SJCRH30 (cell line): ENCODE data around the gene SLC22A23. TPM values are rescaled to one million over a fixed set of nuclear protein-coding genes. Genes with fewer than 3 reads are reported as not detected.

Source experiments
- DNase-seq, 2 experiments: peaks; one replicate each; pipeline ENCODE4 v3.0.0-alpha.2; 2015 to 2020
- H3K27ac ChIP-seq: fragments of 250-450 bp; sonication (Bioruptor Pico); 2 replicates; pipeline ENCODE4 v1.5.1; 2020; ENCODE audit warnings: mild to moderate bottlenecking, moderate library complexity
- H3K27me3 ChIP-seq: fragments of 250-450 bp; sonication (Bioruptor Pico); 2 replicates; pipeline ENCODE4 v1.5.1; 2020; ENCODE audit warnings: mild to moderate bottlenecking, moderate library complexity
- H3K36me3 ChIP-seq: fragments of 250-450 bp; sonication (Bioruptor Pico); 2 replicates; pipeline ENCODE4 v1.5.1; 2020; ENCODE audit warnings: mild to moderate bottlenecking, moderate library complexity
- H3K4me1 ChIP-seq: fragments of 250-450 bp; sonication (Bioruptor Pico); 2 replicates; pipeline ENCODE4 v1.5.1; 2020; ENCODE audit warnings: mild to moderate bottlenecking, moderate library complexity
- H3K4me3 ChIP-seq: fragments of 250-450 bp; sonication (Bioruptor Pico); 2 replicates; pipeline ENCODE4 v1.5.1; 2020; ENCODE audit warnings: mild to moderate bottlenecking, moderate library complexity
- H3K9me3 ChIP-seq: fragments of 250-450 bp; sonication (Bioruptor Pico); replicated peaks from 2 replicates; pipeline ENCODE4 v1.5.1; 2020; ENCODE audit warnings: mild to moderate bottlenecking, moderate library complexity
- total RNA-seq: library from RNA; depleted of rRNA; stranded (reverse); fragments of >200 nt; shearing (Covaris generic); gene quantifications from 2 replicates; pipeline ENCODE4 v1.2.3, GENCODE V29; 2014

SLC22A23 gene
- total RNA-seq, 1 experiment from 2014 or later, result 0.43 TPM

DNA sequence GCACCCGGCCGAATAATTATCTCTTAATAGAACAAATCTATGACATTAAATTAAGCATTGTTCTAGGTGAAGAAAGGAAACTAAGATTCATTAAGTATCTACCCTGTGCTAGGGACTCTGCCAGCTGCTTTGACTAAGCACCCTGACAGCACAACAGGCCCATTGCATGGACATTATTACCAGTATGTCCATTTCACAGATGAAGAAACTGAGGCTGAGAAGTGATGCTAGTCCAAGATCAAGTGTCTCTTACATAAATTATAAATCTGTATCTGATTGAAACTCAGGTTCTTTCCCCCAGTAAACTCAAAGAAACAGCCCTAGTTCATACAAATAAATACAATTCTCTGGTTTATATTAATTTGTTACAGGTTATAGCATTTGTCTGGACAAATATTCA is 31.3 kb downstream of the SLC22A23 start:
- Histone ChIP-seq H3K27ac (no peak overlapping the region), H3K36me3 (no peaks in the 10 kb centered on the region), H3K9me3 (no peaks in the 10 kb centered on the region), H3K27me3 (no peaks in the 10 kb centered on the region), H3K4me1 (no peaks in the 10 kb centered on the region), H3K4me3 (no peak overlapping the region)
- DNase-seq, result no peak

DNA sequence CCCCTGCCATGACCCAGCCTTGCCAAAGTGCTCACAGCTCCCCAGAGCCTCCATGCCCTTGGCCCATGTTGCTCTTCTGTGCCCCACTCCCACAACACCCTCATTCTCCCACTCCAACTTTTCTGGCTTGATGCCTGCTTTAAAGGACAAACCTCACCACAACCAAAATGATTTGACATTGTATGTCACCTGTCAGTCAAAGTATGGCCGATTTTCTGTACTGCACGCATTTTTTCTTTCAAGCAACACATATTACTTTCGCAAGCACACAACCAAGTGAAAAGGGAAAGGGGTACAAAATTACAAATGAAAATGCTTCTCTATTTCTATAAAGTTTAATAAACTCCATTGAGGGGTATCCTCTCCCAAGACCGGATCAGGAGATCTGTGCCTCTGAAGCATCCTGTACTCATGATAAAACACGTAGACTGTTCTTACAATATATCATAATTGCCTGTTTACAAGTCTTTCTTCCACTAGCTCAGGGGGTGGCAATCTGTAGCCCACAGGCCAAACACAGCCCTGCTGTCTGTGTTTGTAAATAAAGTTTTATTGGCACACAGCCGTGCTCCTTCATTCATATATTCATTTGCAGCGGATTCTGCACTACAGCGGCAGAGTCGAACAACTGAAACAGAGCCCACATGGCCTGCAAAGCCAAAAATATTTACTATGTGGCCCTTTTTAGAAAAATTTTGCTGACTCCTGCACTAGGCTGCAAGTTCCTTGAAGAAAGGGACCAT is 32.5 kb downstream of the SLC22A23 start:
- Histone ChIP-seq H3K4me3 (no peak overlapping the region), H3K9me3 (no peaks in the 10 kb centered on the region), H3K36me3 (no peaks in the 10 kb centered on the region), H3K4me1 (no peaks in the 10 kb centered on the region), H3K27me3 (no peaks in the 10 kb centered on the region), H3K27ac (no peak overlapping the region)
- no peak for DNase-seq

DNA sequence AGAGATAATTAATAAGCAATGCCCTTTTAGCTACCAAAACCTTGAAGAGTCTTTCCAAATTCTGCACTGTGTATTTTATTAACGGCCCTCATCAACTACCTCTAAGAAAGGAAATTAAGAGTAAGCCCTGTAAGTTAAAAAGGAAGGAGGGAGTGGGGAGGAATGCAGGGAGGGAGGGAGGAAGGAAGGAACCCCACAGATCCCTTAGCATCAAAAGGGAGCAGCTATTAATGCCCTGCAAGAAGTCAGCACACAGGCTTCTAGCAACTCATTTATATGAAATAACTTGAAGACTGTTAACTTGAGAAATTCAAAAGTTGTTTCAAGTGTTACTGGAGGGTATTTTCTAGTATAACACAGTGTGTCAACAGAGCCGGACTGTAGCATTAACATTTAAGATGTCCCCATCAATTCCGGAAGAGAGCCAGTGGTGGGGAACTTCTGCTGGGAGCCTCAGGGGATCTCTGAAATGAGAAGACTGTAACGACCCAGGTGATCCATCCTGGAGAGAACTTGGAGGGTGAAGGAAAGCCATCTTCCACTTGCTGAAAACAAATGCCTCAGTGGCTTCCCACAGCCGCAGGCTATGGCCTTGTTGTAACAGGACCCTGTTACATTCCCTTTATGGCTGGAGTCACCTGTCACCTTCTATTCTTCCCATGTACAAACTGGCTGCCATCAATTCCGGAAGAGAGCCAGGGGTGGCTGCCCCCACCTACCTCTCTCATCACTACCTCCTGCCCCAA is 33.2 kb downstream of the SLC22A23 start:
- DNase-seq, result no peak
- no peak overlapping the region for H3K4me3 ChIP-seq
- H3K4me1 ChIP-seq, result no peaks in the 10 kb centered on the region
- no peaks in the 10 kb centered on the region for H3K36me3 ChIP-seq
- no peak overlapping the region for H3K27ac ChIP-seq
- H3K9me3 ChIP-seq, result no peaks in the 10 kb centered on the region
- no peaks in the 10 kb centered on the region for H3K27me3 ChIP-seq

DNA sequence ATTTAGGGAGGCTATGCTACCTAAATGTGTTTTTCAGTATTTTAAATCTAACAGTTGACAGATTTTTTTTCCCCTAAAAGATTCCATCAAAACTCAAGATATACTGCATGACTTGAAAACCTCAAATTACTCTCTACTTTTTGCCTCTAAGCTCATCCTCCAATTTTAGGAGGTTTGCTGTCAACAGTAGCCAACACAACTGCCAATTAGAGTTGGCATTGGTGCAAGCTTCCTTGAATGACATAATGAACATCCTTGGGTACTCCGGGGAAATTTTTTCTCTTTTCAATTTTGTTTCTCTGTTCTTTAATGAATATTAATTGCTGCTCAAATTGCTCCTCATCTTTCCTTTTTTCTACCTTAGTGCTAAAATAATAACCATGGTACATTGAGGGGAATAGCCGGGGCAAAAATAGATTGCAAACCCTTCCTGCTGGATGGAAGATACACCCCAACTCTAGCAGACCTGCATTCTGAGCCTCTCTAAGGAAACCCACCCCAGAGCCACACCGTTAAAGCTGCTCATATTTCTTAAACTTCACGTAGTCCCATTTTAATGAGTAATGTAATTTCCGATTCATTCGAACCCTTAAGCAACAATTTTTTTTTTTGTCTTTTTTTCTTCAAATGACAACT is 34.3 kb downstream of the SLC22A23 start:
- Histone ChIP-seq H3K27ac (no peak overlapping the region), H3K4me1 (no peaks in the 10 kb centered on the region)

DNA sequence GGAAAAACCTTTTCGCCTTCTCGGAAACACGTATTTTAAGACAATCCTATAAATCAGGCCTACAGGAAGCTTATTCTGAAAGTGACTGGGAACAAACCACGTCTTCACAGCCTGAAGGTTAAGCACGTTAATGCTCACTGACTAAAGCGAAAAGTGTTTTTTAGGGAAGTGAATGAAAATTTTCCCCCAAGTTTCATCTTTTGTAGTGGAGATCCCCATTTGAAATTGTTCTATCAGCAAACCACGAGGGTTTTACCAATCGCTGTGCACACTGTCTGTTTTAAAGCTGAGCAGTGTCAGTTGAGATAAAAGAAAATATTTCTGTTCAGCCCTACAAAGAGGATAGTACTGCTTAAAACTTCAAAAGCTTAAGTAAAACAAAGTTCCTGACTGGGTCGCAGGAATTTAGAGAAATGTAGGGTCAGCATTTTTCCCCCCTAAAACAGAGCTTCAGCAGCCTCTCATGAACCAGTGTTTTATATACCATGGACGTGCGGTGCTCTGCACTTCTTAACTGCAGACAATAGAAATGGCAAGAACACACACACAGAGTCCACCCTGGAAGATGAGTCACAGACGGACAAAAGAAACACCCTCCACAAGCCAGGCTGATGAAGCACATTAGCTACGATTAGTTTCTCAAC is 34.9 kb downstream of the SLC22A23 start:
- Histone ChIP-seq H3K27me3 (no peaks in the 10 kb centered on the region), H3K36me3 (no peaks in the 10 kb centered on the region), H3K4me3 (no peak overlapping the region), H3K27ac (no peak overlapping the region), H3K9me3 (no peaks in the 10 kb centered on the region), H3K4me1 (no peaks in the 10 kb centered on the region)
- DNase-seq, result no peak

More for the DNA sequence above, 34.3 kb downstream of the SLC22A23 start:
- H3K9me3 ChIP-seq, result no peaks in the 10 kb centered on the region
- no peak overlapping the region for H3K4me3 ChIP-seq
- no peak for DNase-seq
- no peaks in the 10 kb centered on the region for H3K36me3 ChIP-seq
- no peaks in the 10 kb centered on the region for H3K27me3 ChIP-seq

DNA sequence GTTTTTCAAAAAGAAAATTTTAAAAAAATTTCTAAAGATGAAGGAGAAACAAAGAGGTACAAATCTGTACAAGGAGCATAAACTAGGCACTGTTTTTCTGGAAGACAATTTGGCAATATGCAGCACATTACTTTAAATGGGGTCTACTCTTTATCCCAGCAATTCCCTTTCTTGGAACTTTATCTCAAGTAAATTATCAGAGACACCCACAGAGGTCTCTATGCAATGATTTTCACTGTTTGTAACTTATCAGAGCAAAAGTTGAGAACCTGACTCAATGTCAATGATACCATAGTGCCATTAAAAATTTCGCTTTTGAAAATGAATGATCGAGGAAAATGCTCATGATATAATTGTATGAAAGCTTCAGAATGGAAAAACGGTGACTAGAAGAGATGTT is 35.7 kb downstream of the SLC22A23 start:
- Histone ChIP-seq H3K4me3 (no peak overlapping the region), H3K4me1 (no peaks in the 10 kb centered on the region), H3K27ac (no peak overlapping the region), H3K9me3 (no peaks in the 10 kb centered on the region), H3K36me3 (no peaks in the 10 kb centered on the region), H3K27me3 (no peaks in the 10 kb centered on the region)
- no peak for DNase-seq

DNA sequence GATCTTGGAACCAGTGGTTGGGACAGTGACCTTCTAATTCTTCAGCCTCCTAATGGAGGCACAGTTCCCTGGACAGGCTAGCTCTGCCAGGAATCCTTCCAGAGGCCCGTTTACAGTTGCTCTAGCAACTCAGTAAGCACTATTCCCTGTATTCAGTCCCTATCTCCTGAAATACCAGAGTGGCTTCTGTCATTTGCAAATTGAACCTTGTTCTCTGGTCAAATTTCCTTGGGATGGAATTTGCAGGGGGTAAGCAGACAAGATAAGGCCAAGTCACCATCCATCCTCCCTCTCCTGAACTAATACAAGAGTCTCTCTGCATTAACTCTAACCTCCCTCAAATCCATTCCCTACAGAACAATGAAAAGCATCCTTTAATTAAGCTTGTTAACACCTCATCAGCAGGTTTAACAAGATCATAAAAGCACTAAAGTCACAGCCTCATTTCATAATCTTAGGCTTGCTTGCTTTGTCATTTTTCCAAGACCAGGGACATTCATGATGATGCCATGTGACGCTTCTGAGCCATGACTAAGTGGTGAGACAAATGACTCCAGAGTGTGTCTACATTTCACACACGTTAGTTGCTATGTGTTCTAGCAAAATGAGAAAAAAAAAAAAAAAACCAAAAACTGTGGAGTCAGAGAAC is 37.1 kb downstream of the SLC22A23 start:
- DNase-seq, result no peak
- Histone ChIP-seq H3K4me1 (no peaks in the 10 kb centered on the region), H3K9me3 (no peaks in the 10 kb centered on the region), H3K27me3 (no peaks in the 10 kb centered on the region), H3K27ac (no peak overlapping the region), H3K36me3 (no peaks in the 10 kb centered on the region), H3K4me3 (no peak overlapping the region)

DNA sequence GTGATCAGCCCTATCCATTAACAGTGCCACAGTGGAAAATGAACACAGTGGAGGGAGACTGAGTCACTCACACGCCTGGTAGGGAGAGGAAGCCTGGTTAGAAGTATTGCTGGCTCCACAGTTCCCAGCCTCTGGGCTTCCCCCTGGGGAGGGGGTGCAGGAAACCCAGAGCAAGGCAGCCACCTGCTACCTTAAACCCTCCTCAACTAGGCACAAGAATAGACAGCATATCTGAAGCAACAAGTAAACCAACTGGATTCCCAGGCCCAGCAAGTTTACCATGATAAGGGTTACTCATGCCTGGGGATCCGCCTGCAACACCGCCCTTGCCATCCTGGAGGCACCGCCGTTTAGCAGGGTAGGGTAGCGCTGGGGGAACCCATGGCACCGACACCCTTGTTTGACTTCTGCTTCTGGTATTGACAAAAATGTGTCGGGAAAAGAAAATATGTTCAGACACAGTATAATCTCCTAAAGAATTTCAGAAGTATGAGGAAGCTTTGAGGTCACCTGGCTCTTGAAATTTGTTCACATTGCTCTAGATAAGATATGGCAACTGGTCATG is 38.3 kb downstream of the SLC22A23 start:
- no peaks in the 10 kb centered on the region for H3K9me3 ChIP-seq
- H3K4me3 ChIP-seq, result no peak overlapping the region
- H3K4me1 ChIP-seq, result no peaks in the 10 kb centered on the region
- no peaks in the 10 kb centered on the region for H3K36me3 ChIP-seq
- no peak for DNase-seq
- H3K27ac ChIP-seq, result no peak overlapping the region
- no peaks in the 10 kb centered on the region for H3K27me3 ChIP-seq

DNA sequence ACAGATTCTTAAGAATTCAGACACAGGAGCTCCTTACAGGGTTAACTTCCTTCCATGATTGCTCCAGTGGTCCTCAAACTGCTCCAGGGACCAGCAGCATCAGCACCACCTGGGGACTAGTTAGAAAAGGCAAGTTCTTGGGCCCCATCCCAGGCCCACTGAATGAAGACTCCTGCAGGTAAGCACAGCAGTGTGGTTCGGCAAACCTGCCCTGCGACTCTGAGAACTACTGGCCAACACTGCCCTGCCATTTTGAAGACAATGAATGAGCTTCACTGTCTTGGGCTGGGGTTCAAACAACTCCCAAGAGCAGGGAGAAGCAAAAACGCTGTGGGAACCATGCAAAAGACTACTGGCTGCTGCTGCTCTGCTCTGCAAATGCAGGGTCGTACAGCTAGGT is 39.4 kb downstream of the SLC22A23 start:
- H3K9me3 ChIP-seq, result no peaks in the 10 kb centered on the region
- no peak overlapping the region for H3K27ac ChIP-seq
- H3K27me3 ChIP-seq, result no peaks in the 10 kb centered on the region
- no peaks in the 10 kb centered on the region for H3K36me3 ChIP-seq
- DNase-seq, result no peak
- no peak overlapping the region for H3K4me3 ChIP-seq
- H3K4me1 ChIP-seq, result no peaks in the 10 kb centered on the region

DNA sequence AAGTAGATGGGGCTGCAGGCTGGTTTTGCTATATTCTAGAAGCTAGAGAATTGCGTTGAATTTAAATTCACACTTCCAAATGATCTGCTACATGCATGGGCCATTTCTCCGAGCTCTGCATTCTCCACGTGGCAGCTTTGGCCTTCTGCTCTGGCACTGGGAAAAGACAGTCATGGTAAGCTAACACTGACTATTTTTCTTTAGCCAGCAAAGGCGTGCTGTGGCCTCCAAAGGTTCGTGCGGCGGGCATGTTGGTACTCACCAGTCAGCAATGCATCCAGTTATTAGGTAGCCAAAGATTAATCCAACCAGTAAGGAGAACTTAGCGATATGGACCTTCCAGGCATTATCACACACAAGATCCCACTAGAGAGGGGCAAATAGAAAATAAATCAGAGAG is 41.4 kb downstream of the SLC22A23 start:
- no peaks in the 10 kb centered on the region for H3K27me3 ChIP-seq
- no peaks in the 10 kb centered on the region for H3K36me3 ChIP-seq
- no peaks in the 10 kb centered on the region for H3K9me3 ChIP-seq
- no peak overlapping the region for H3K4me3 ChIP-seq
- H3K27ac ChIP-seq, result no peak overlapping the region
- DNase-seq, result no peak
- H3K4me1 ChIP-seq, result no peaks in the 10 kb centered on the region

DNA sequence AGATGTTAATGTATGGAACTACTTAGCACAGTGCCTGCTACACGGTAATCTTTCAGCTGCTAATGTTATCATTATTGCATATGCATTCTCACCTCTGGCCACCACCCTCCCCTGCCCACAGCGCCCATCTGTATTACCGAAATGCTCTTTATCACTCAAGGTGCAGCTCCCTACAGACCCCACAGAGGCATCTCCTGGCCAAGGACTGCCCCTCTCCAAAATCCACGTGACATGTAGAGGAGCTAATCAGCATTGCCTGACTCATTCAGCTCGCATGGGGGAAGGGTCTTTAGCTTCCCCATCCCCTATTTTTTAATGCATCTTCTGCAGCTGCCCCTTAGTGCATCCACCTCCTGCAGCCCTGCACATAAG is 41.8 kb downstream of the SLC22A23 start:
- H3K9me3 ChIP-seq, result no peaks in the 10 kb centered on the region
- no peaks in the 10 kb centered on the region for H3K36me3 ChIP-seq
- DNase-seq, result no peak
- no peak overlapping the region for H3K4me3 ChIP-seq
- H3K27me3 ChIP-seq, result no peaks in the 10 kb centered on the region
- H3K27ac ChIP-seq, result no peak overlapping the region
- no peaks in the 10 kb centered on the region for H3K4me1 ChIP-seq

DNA sequence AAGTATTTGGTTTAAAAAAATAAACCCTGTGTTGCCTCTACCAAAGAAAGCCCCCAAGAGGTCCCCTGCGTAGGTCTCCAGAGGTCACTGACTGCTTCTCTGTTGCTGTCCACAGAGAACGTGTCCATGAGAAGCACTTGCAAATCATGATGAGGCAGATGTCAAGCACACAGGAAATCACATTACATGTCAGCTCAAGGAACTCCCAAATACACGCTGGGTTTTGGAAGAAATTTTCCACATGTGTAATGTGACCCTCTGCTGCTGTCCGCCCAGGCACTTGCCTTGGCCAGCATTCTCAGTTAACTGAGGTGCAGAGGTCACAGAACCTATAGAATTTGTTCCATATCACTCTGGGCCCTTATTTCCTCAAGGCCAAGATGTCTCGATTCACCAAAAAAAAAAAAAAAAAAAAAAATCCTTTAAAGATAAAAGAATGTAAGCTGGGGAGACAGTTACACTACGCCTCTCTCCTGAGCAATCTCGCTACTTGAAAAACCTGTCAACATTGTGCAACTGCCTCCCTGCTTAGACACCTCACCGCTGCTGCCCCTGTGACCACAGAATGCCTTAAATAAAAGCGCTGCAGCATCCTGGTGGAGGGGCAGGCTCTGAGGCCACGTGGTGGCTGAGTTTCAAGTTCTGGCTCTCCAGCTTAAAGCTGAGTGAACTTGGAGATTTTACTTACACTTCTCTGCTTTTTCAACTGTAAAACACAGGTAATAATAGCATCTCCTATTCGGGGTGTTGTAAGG is 42.3 kb downstream of the SLC22A23 start:
- no peak for DNase-seq
- Histone ChIP-seq H3K4me3 (no peak overlapping the region), H3K4me1 (no peaks in the 10 kb centered on the region), H3K27me3 (no peaks in the 10 kb centered on the region), H3K27ac (no peak overlapping the region), H3K9me3 (no peaks in the 10 kb centered on the region), H3K36me3 (no peaks in the 10 kb centered on the region)

DNA sequence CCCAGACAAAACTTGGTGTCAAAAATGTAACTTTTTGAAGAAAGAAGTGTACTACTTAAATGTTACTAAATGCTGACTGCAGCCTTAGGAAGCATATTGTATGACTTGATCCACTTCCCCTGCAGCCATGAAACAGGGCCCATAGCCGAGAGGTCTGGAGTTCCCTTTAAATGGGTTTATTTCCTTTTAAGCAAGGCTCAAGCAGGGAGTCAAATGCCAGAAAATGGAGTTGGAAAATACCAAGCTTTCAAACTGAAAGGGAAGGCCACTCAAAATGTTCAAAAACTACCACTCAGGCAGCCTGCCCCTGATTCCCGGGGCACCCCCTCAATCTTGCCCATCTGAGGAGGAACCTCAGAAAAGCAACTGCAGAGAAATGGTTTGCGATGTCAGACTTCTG is 43.3 kb downstream of the SLC22A23 start:
- Histone ChIP-seq H3K36me3 (no peaks in the 10 kb centered on the region), H3K27me3 (no peaks in the 10 kb centered on the region), H3K27ac (no peak overlapping the region), H3K9me3 (no peaks in the 10 kb centered on the region), H3K4me3 (no peak overlapping the region), H3K4me1 (no peaks in the 10 kb centered on the region)
- no peak for DNase-seq
